WTC11 (cell line): ENCODE results near the gene UNCX. TPM values are rescaled to one million over a fixed set of nuclear protein-coding genes. Genes with fewer than 3 reads are reported as not detected.

Experiments
- ATAC-seq: fragments of 200-7000 bp; cut with Tn5 transposase; 2 replicates; pipeline ENCODE4 v1.10.0; 2021; ENCODE audit warnings: mild to moderate bottlenecking, moderate library complexity
- Bru-seq: library from RNA; stranded (reverse); fragments of 400-500 nt; gene quantifications from one replicate; lab custom pipeline; 2021; lab: Mats Ljungman, UMichigan
- CTCF ChIA-PET: fragments of 300-600 bp; sonication (Branson Sonifier 250); formaldehyde crosslinking; loops from one replicate; lab custom pipeline; 2021; ENCODE audit warnings: antibody characterized with exemption; lab: Charles Lee
- POLR2A ChIA-PET: fragments of 350-600 bp; sonication (Branson Sonifier 250); formaldehyde crosslinking; loops from one replicate; lab custom pipeline; 2021; ENCODE audit warnings: antibody characterized with exemption; lab: Charles Lee
- DNase-seq: peaks from one replicate; pipeline ENCODE4 v3.0.0; 2021; ENCODE audit warnings: low spot score
- H3K27ac Mint-ChIP-seq: 2 replicates; pipeline ENCODE4 v1.8.0; 2021; ENCODE audit warnings: mixed read lengths
- H3K27me3 Mint-ChIP-seq: 2 replicates; pipeline ENCODE4 v1.8.0; 2021; ENCODE audit warnings: low read depth, mild to moderate bottlenecking, moderate library complexity, mixed read lengths
- H3K36me3 Mint-ChIP-seq: 2 replicates; pipeline ENCODE4 v1.8.0; 2021; ENCODE audit warnings: mixed read lengths
- H3K4me1 Mint-ChIP-seq: 2 replicates; pipeline ENCODE4 v1.8.0; 2022; ENCODE audit warnings: mixed read lengths
- H3K4me3 Mint-ChIP-seq: 2 replicates; pipeline ENCODE4 v1.8.0; 2021; ENCODE audit warnings: mild to moderate bottlenecking, moderate library complexity, mixed read lengths
- H3K9me3 Mint-ChIP-seq: 2 replicates; pipeline ENCODE4 v1.8.0; 2021; ENCODE audit warnings: mixed read lengths
- CBFB ChIP-seq: sonication (generic); formaldehyde crosslinking; IDR thresholded peaks from 2 replicates; pipeline ENCODE4 v1.8.1; 2022; ENCODE audit warnings: mild to moderate bottlenecking, low read depth, missing genetic modification reagents
- JUN ChIP-seq: sonication (generic); formaldehyde crosslinking; IDR thresholded peaks from 2 replicates; pipeline ENCODE4 v1.8.0; 2023; ENCODE audit warnings: mild to moderate bottlenecking, missing genetic modification reagents
- NFYB ChIP-seq: sonication (generic); formaldehyde crosslinking; conservative IDR thresholded peaks from 2 replicates; pipeline ENCODE4 v1.8.0; 2022; ENCODE audit warnings: low read depth, missing genetic modification reagents
- TCF7 ChIP-seq: sonication (generic); formaldehyde crosslinking; IDR thresholded peaks from 2 replicates; pipeline ENCODE4 v1.8.0; 2022; ENCODE audit warnings: mild to moderate bottlenecking, low read depth, missing genetic modification reagents, moderate library complexity
- ZNF121 ChIP-seq: sonication (generic); formaldehyde crosslinking; IDR thresholded peaks from 2 replicates; pipeline ENCODE4 v1.8.0; 2023; ENCODE audit warnings: missing genetic modification reagents
- ZNF423 ChIP-seq: fragments of 250-450 bp; sonication (Bioruptor Pico); IDR thresholded peaks from 2 replicates; pipeline ENCODE4 v2.1.2; 2022; ENCODE audit warnings: mild to moderate bottlenecking, moderate library complexity
- long read RNA-seq, 3 experiments: library from RNA in 1 of 3; library from capped mRNA in 1 of 3; library from polyadenylated mRNA in 1 of 3; unstranded in 2 of 3; stranded (forward) in 1 of 3; transcript quantifications; one replicate each; pipeline ENCODE4 v2.0.0, GENCODE V29; 2021
- total RNA-seq: library from RNA; stranded (reverse); gene quantifications from 3 replicates; pipeline ENCODE4 v1.2.3, GENCODE V29; 2021
- TF ChIP-seq, protein P1 (sequence below): sonication (generic); formaldehyde crosslinking; IDR thresholded peaks from 2 replicates; pipeline ENCODE4 v1.8.0; 2022; ENCODE audit warnings: mild to moderate bottlenecking, missing genetic modification reagents
- TF ChIP-seq, protein P2 (sequence below): sonication (generic); formaldehyde crosslinking; IDR thresholded peaks from 2 replicates; pipeline ENCODE4 v1.8.1; 2023; ENCODE audit warnings: mild to moderate bottlenecking, missing genetic modification reagents, moderate library complexity
- TF ChIP-seq, protein P3 (sequence below): sonication (generic); formaldehyde crosslinking; IDR thresholded peaks from 2 replicates; pipeline ENCODE4 v1.8.0; 2023; ENCODE audit warnings: missing genetic modification reagents, mild to moderate bottlenecking, borderline replicate concordance
- TF ChIP-seq, protein P4 (sequence below): fragments of 250-450 bp; sonication (Bioruptor Pico); IDR thresholded peaks from 2 replicates; pipeline ENCODE4 v1.9.0; 2021; ENCODE audit warnings: mild to moderate bottlenecking, borderline replicate concordance
- TF ChIP-seq, protein P5 (sequence below): sonication (generic); formaldehyde crosslinking; IDR thresholded peaks from 2 replicates; pipeline ENCODE4 v1.8.0; 2022; ENCODE audit warnings: mild to moderate bottlenecking, missing genetic modification reagents

Gene UNCX
- total RNA-seq (not detected in 3 replicates), Bru-seq, nascent RNA (not detected)
- long read RNA-seq, experiment 1 = 0 reads
- long read RNA-seq, experiment 2 = 0 reads
- long read RNA-seq, experiment 3 = 0 reads

DNA sequence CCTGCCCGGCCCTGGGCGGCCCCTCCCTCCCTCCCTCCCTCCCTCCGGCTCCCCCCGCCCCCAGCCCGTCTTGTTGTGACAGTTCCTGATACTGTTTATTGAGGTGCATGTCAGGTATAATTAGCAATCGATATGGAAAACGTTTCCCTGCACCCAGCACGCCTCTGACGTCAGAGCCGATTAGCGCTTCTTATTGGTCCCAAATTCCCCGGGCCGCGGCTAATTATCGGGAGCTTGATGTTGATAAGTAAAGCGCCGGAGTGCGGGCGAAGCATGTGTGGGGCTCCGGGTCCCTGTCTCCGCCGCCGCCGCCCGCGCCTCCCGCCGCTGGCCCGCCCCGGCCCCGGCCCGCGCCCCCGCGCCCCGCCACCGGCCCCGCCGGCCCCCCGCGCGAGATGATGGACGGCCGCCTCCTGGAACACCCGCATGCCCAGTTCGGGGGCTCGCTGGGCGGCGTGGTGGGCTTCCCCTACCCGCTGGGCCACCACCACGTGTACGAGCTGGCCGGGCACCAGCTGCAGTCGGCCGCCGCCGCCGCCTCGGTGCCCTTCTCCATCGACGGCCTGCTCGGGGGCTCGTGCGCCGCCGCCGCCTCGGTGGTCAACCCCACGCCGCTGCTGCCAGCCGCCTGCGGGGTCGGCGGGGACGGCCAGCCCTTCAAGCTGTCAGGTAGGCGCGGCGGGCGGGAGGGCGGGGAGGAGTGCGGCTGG is at the start of gene UNCX:
UNCX (plus strand) TSS at position 250 of the 710 bp plus-strand sequence; CDS start at position 396, 146 bp downstream.
- peaks cover 43% of the 10 kb centered on the region for H3K4me1 Mint-ChIP-seq

More for the DNA sequence above, at the start of gene UNCX:
- TF ChIP-seq ZNF423 (CRISPR knock-in tag) (no peak), ZNF121 (no peak), TCF7 (CRISPR knock-in tag) (no peak), NFYB (CRISPR knock-in tag) (no peak), CBFB (CRISPR knock-in tag) (no peak), JUN (CRISPR knock-in tag) (no peak)
- TF ChIP-seq, protein P1, sequence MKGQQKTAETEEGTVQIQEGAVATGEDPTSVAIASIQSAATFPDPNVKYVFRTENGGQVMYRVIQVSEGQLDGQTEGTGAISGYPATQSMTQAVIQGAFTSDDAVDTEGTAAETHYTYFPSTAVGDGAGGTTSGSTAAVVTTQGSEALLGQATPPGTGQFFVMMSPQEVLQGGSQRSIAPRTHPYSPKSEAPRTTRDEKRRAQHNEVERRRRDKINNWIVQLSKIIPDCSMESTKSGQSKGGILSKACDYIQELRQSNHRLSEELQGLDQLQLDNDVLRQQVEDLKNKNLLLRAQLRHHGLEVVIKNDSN = no peak
- TF ChIP-seq, protein P2, sequence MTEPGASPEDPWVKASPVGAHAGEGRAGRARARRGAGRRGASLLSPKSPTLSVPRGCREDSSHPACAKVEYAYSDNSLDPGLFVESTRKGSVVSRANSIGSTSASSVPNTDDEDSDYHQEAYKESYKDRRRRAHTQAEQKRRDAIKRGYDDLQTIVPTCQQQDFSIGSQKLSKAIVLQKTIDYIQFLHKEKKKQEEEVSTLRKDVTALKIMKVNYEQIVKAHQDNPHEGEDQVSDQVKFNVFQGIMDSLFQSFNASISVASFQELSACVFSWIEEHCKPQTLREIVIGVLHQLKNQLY (CRISPR knock-in tag) = no peak
- TF ChIP-seq, protein P3, sequence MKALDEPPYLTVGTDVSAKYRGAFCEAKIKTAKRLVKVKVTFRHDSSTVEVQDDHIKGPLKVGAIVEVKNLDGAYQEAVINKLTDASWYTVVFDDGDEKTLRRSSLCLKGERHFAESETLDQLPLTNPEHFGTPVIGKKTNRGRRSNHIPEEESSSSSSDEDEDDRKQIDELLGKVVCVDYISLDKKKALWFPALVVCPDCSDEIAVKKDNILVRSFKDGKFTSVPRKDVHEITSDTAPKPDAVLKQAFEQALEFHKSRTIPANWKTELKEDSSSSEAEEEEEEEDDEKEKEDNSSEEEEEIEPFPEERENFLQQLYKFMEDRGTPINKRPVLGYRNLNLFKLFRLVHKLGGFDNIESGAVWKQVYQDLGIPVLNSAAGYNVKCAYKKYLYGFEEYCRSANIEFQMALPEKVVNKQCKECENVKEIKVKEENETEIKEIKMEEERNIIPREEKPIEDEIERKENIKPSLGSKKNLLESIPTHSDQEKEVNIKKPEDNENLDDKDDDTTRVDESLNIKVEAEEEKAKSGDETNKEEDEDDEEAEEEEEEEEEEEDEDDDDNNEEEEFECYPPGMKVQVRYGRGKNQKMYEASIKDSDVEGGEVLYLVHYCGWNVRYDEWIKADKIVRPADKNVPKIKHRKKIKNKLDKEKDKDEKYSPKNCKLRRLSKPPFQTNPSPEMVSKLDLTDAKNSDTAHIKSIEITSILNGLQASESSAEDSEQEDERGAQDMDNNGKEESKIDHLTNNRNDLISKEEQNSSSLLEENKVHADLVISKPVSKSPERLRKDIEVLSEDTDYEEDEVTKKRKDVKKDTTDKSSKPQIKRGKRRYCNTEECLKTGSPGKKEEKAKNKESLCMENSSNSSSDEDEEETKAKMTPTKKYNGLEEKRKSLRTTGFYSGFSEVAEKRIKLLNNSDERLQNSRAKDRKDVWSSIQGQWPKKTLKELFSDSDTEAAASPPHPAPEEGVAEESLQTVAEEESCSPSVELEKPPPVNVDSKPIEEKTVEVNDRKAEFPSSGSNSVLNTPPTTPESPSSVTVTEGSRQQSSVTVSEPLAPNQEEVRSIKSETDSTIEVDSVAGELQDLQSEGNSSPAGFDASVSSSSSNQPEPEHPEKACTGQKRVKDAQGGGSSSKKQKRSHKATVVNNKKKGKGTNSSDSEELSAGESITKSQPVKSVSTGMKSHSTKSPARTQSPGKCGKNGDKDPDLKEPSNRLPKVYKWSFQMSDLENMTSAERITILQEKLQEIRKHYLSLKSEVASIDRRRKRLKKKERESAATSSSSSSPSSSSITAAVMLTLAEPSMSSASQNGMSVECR (CRISPR knock-in tag) = no peak
- TF ChIP-seq, protein P4, sequence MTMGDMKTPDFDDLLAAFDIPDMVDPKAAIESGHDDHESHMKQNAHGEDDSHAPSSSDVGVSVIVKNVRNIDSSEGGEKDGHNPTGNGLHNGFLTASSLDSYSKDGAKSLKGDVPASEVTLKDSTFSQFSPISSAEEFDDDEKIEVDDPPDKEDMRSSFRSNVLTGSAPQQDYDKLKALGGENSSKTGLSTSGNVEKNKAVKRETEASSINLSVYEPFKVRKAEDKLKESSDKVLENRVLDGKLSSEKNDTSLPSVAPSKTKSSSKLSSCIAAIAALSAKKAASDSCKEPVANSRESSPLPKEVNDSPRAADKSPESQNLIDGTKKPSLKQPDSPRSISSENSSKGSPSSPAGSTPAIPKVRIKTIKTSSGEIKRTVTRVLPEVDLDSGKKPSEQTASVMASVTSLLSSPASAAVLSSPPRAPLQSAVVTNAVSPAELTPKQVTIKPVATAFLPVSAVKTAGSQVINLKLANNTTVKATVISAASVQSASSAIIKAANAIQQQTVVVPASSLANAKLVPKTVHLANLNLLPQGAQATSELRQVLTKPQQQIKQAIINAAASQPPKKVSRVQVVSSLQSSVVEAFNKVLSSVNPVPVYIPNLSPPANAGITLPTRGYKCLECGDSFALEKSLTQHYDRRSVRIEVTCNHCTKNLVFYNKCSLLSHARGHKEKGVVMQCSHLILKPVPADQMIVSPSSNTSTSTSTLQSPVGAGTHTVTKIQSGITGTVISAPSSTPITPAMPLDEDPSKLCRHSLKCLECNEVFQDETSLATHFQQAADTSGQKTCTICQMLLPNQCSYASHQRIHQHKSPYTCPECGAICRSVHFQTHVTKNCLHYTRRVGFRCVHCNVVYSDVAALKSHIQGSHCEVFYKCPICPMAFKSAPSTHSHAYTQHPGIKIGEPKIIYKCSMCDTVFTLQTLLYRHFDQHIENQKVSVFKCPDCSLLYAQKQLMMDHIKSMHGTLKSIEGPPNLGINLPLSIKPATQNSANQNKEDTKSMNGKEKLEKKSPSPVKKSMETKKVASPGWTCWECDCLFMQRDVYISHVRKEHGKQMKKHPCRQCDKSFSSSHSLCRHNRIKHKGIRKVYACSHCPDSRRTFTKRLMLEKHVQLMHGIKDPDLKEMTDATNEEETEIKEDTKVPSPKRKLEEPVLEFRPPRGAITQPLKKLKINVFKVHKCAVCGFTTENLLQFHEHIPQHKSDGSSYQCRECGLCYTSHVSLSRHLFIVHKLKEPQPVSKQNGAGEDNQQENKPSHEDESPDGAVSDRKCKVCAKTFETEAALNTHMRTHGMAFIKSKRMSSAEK (CRISPR knock-in tag) = no peak
- TF ChIP-seq, protein P5, sequence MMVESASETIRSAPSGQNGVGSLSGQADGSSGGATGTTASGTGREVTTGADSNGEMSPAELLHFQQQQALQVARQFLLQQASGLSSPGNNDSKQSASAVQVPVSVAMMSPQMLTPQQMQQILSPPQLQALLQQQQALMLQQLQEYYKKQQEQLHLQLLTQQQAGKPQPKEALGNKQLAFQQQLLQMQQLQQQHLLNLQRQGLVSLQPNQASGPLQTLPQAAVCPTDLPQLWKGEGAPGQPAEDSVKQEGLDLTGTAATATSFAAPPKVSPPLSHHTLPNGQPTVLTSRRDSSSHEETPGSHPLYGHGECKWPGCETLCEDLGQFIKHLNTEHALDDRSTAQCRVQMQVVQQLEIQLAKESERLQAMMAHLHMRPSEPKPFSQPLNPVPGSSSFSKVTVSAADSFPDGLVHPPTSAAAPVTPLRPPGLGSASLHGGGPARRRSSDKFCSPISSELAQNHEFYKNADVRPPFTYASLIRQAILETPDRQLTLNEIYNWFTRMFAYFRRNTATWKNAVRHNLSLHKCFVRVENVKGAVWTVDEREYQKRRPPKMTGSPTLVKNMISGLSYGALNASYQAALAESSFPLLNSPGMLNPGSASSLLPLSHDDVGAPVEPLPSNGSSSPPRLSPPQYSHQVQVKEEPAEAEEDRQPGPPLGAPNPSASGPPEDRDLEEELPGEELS (CRISPR knock-in tag) = no peak
- POLR2A ChIA-PET = no interaction called here
- Mint-ChIP-seq H3K27ac (no peak within 1 kb of the TSS), H3K9me3 (no peaks in the 10 kb centered on the region), H3K27me3 (peaks cover 81% of the 10 kb centered on the region), H3K36me3 (no peaks in the 10 kb centered on the region), H3K4me3 (peak within 1 kb of the TSS; percentile 49)
- CTCF ChIA-PET = interaction anchor here (0.5 to 0.6 kb wide), 3 partner anchors 9 to 180 kb away, joined by 3 read pairs; no protein-coding TSS in a partner anchor
- ATAC-seq (no peak), DNase-seq (peak; percentile 70)
